HG03558 (cell line): ENCODE data around the gene LYRM4.
"Not testable (repeated sequence)": the region's sequence is repeated elsewhere in the genome, so short reads cannot be mapped to it uniquely, and the experiment has no call there.

ENCODE experiments used
- ATAC-seq: cut with Tn5 transposase; IDR thresholded peaks from one replicate; pipeline ENCODE4 v1.9.1; 2021; ENCODE audit warnings: moderate number of reproducible peaks; ENCODE audit not compliant: unreplicated experiment; ENCODE audit errors: extremely low read depth

The LYRM4 gene

GRCh38 chr6:5063617-5064016 is 197.1 kb downstream of the LYRM4 start:
- no peak for ATAC-seq

GRCh38 chr6:5061152-5061551 is 199.6 kb downstream of the LYRM4 start:
- ATAC-seq: no peak

- ATAC-seq: not testable (repeated sequence)
Measured at GRCh38 chr6:5060439-5060838, 200.3 kb downstream of the LYRM4 start.

GRCh38 chr6:5059036-5059896 is 201.5 kb downstream of the LYRM4 start:
- ATAC-seq: no peak
